HG02798 (cell line): ENCODE results near the gene HEPHL1.
"Not testable (repeated sequence)": the region's sequence is repeated elsewhere in the genome, so short reads cannot be mapped to it uniquely, and the experiment has no call there.

Source experiments
- ATAC-seq: cut with Tn5 transposase; IDR thresholded peaks from one replicate; pipeline ENCODE4 v1.9.1; 2021; ENCODE audit warnings: mild to moderate bottlenecking; ENCODE audit not compliant: unreplicated experiment, poor library complexity

The HEPHL1 gene

GRCh38 chr11:94145916-94146315 is 124.8 kb downstream of the HEPHL1 start:
- ATAC-seq = no peak

- ATAC-seq = no peak
Measured at GRCh38 chr11:94147433-94147845, 126.3 kb downstream of the HEPHL1 start.

GRCh38 chr11:94148189-94148588 is 127.0 kb downstream of the HEPHL1 start:
- no peak for ATAC-seq

DNA sequence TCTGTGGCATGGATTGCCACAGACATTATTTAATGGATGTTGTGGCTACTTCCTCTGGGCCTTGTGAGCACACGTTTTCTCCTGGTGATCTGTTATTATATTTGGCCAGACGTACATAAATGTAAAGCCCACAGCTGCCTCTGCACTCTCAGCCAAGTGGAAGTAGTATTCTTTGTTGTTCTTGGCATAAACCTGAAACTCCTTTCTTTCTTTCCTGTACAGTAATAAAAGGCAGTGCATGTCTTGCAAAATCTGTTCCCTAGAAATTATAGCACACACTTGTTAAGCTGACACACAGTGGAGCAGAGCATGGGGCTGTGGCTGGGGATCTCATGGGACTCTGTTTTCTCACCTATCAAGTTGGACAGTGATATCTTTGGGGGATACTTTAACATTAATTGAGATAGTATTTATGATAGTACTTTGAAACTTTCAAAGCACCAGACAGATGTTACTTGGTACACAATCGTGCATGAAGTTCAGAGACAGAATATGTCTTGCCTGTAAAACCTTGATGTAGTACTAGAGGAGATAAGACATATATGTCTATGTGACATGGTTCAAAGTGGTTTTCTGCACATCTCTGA is 128.4 kb downstream of the HEPHL1 start:
- ATAC-seq = no peak

- no peak for ATAC-seq
Measured at GRCh38 chr11:94150056-94150455, 128.9 kb downstream of the HEPHL1 start.

DNA sequence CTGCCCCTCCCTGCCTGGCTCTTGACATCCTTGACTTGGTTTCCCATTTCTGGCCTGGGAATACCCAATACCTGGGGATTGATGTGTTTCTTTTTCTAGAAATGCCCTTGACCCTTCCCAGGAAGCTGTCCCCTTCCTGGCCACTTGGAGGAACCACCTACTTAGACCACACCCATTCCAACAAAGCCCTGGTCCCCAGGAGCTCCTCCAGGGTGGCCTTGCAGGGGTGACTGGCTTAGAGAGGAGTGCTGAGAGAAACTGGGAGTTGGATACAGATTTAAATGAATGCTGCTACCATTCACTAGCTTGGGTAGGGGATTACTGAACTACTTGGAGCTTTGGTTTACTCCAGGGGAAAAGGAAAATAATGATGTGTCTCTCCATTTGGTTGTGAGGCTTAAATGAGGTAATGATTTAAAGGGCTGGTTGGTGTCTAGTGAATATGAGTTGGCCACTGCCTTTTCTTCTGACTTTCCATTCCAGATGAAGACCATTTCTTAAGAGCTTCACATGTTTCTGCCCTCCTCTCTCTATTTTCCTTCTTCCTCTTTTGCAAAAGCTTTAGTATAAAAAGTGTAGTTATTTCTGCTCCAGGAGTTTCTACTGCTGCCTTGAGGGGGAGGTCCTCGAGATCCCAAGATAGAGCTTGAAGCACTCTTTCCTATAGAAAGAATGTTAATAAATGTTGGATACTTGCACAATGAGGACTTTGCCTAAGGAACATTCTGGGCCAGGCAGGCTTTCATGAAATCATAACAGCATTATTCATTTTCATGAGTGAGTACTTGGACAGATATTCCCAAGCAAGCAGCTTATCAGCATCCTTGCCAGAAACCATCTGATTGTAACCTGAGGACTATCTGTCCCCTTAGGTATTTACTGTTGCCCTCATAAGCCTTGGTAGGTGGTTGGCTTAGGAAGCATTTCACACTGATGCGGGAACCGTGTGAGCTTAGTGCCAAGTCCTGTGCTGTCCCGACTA is 129.8 kb downstream of the HEPHL1 start:
- ATAC-seq = no peak

- peak; percentile 54 for ATAC-seq
Measured at GRCh38 chr11:94151903-94152677, 130.9 kb downstream of the HEPHL1 start.

- ATAC-seq = no peak
Measured at GRCh38 chr11:94152678-94153065, 131.5 kb downstream of the HEPHL1 start.

GRCh38 chr11:94153320-94153719 is 132.2 kb downstream of the HEPHL1 start:
- ATAC-seq = no peak

- no peak for ATAC-seq
Measured at GRCh38 chr11:94154095-94154856, 133.1 kb downstream of the HEPHL1 start.

GRCh38 chr11:94157339-94157738 is 136.2 kb downstream of the HEPHL1 start:
- ATAC-seq = not testable (repeated sequence)
